Panc1 (cell line): ENCODE data around the gene DCUN1D3. TPM values are rescaled to one million over a fixed set of nuclear protein-coding genes. Genes with fewer than 3 reads are reported as not detected.

Experiments used
- ATAC-seq: fragments of 200-7000 bp; cut with Tn5 transposase; 2 replicates; pipeline ENCODE4 v1.9.1; 2020; ENCODE audit warnings: mild to moderate bottlenecking, moderate library complexity
- BruUV-seq: library from RNA; stranded (reverse); fragments of 400-500 nt; replicated peaks from 2 replicates; lab custom pipeline; 2021; lab: Mats Ljungman, UMichigan
- CTCF ChIA-PET: fragments of 300-600 bp; sonication (Branson Sonifier 250); formaldehyde crosslinking; loops from one replicate; lab custom pipeline; 2022; ENCODE audit warnings: antibody characterized with exemption; lab: Charles Lee
- POLR2A ChIA-PET: fragments of 300-600 bp; sonication (Branson Sonifier 250); formaldehyde crosslinking; loops from one replicate; lab custom pipeline; 2022; ENCODE audit warnings: antibody characterized with exemption; lab: Charles Lee
- DNase-seq: peaks from one replicate; pipeline ENCODE4 v3.0.0-alpha.2; 2010; ENCODE audit warnings: low read depth, low spot score
- H3K27ac ChIP-seq: 2 replicates; pipeline ENCODE4 v1.5.1; 2011; ENCODE audit warnings: mild to moderate bottlenecking, low read length, inconsistent platforms
- H3K27me3 ChIP-seq: fragments of 200-500 bp; sonication (Bioruptor generic); 2 replicates; pipeline ENCODE4 v1.6.0; 2014; ENCODE audit warnings: low read length, inconsistent platforms; ENCODE audit not compliant: control insufficient read depth, insufficient read depth
- H3K36me3 ChIP-seq: fragments of 200-500 bp; sonication (Bioruptor generic); 2 replicates; pipeline ENCODE4 v1.5.1; 2014; ENCODE audit warnings: inconsistent platforms, mild to moderate bottlenecking, low read length, moderate library complexity; ENCODE audit not compliant: control insufficient read depth, insufficient read depth
- H3K4me1 ChIP-seq: 2 replicates; pipeline ENCODE4 v1.5.1; 2011; ENCODE audit warnings: inconsistent platforms, mild to moderate bottlenecking, low read length, moderate library complexity; ENCODE audit not compliant: control insufficient read depth, insufficient read depth
- H3K4me3 ChIP-seq, 2 experiments: 2 replicates each; pipeline ENCODE4 v1.5.1; 2011 to 2012; ENCODE audit warnings: low read depth in 2 of 2, low read length in 2 of 2, mild to moderate bottlenecking in 2 of 2, inconsistent platforms in 1 of 2, moderate library complexity in 1 of 2
- H3K9me3 ChIP-seq: fragments of 200-500 bp; sonication (Bioruptor generic); 2 replicates; pipeline ENCODE4 v1.5.1; 2014; ENCODE audit warnings: low read depth, mild to moderate bottlenecking, inconsistent platforms, low read length, moderate library complexity; ENCODE audit not compliant: control insufficient read depth, insufficient read depth
- POLR2AphosphoS5 ChIP-seq: IDR thresholded peaks from 2 replicates; pipeline ENCODE4 v1.6.1; 2012; ENCODE audit warnings: mild to moderate bottlenecking, low read depth, low read length, moderate library complexity
- SIN3A ChIP-seq: IDR thresholded peaks from 2 replicates; pipeline ENCODE4 v1.6.1; 2012; ENCODE audit warnings: low read depth, mild to moderate bottlenecking, low read length, moderate library complexity, borderline replicate concordance; ENCODE audit not compliant: insufficient read depth
- TCF7L2 ChIP-seq: IDR thresholded peaks from 2 replicates; pipeline ENCODE4 v1.6.1; 2011; ENCODE audit warnings: mild to moderate bottlenecking, low read depth, low read length, inconsistent platforms
- in situ Hi-C: cut with HindIII; loops from 2 replicates; pipeline ENCODE4 v1.10.0; 2016; ENCODE audit warnings: low sequenced_read_pairs, low pct_unique_long_range_greater_than_20kb
- intact Hi-C: fragments of 100-400 bp; cut with micrococcal nuclease; formaldehyde crosslinking; loops from one replicate; pipeline ENCODE4 v1.10.0; 2022; ENCODE audit not compliant: unreplicated experiment
- total RNA-seq: library from RNA; stranded (reverse); gene quantifications from one replicate; pipeline ENCODE4 v1.2.1, GENCODE V29; 2021; ENCODE audit not compliant: unreplicated experiment
- TF ChIP-seq, protein P1 (sequence below): fragments of 450-650 bp; IDR thresholded peaks from 2 replicates; pipeline ENCODE4 v1.5.1; 2017; ENCODE audit warnings: mild to moderate bottlenecking
- TF ChIP-seq, protein P2 (sequence below), 2 experiments: IDR thresholded peaks; 2 replicates each; pipeline ENCODE4 v1.6.1; 2011 to 2012; ENCODE audit warnings: low read depth in 2 of 2, control low read depth in 1 of 2, low read length in 1 of 2, mild to moderate bottlenecking in 1 of 2, moderate library complexity in 1 of 2; ENCODE audit not compliant: insufficient read depth in 1 of 2

DCUN1D3 gene
- total RNA-seq, 1 experiment from 2014 or later, result 23.5 TPM

DNA sequence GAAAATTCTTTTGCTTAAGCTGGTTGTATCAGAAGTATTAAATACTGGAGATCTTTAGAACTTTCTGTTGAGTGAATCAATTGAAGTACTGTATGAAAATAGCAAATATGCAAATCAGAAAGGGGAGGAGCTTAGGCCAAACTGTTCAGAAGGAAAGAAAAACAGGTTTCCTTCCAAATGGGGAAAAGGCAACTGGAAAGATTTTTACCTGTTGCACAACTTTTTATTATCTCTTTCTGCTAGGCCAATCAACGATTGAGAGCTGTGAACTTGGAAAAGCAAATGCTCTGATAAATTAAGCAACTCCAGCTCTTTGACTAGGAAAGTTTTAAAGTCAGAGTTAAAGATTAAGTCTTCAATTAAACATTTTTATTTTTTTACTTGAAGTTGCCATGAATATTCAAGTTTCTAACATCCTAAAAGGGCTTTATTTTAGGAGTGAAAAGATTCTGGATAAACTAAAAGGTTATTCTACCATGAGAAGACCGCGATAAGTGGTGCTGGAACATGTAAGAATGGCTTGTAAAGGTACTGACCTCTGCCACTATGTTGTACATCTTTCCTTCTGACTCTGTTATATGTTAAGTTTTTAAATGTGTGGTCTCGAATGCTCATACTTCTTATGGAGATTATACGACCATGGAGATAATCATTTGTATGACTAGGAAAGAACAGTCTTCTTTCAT is 16.5 kb downstream of the DCUN1D3 start:
- in situ Hi-C loops, result no loop called here
- BruUV-seq, result no TSS peak

DNA sequence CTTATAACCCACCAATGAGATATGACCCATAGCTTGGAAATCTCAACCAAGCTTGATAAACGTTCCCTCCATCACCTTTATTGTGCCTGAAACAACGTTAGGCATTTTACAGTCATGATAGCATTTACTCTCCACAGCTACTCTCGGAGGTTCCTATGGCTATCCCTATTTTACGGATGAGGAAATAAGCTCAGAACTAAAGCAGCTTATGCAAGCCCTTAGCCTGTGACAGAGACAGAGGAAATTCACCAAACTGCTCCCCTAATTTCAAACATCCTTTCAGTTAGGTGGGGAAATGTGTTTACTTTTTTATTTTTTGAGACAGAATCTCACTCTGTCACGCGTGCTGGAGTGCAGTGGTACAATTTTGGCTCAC is 18.7 kb downstream of the DCUN1D3 start:
- no peaks in the 10 kb centered on the region for H3K36me3 ChIP-seq
- in situ Hi-C loops, result no loop called here

More for the DNA sequence above, 16.5 kb downstream of the DCUN1D3 start:
- Histone ChIP-seq H3K36me3 (no peaks in the 10 kb centered on the region; the same call in 1 of the 2 replicates), H3K27me3 (no peaks in the 10 kb centered on the region), H3K27ac (no peak overlapping the region), H3K4me3 (no peak overlapping the region), H3K4me1 (peaks cover 16% of the 10 kb centered on the region), H3K9me3 (no peaks in the 10 kb centered on the region)
- DNase-seq, result no peak
- ATAC-seq, result no peak
- POLR2A ChIA-PET, result no interaction called here
- intact Hi-C loops, result no loop called here
- TF ChIP-seq POLR2AphosphoS5 (no peak), TCF7L2 (no peak), SIN3A (no peak)
- TF ChIP-seq, protein P1, sequence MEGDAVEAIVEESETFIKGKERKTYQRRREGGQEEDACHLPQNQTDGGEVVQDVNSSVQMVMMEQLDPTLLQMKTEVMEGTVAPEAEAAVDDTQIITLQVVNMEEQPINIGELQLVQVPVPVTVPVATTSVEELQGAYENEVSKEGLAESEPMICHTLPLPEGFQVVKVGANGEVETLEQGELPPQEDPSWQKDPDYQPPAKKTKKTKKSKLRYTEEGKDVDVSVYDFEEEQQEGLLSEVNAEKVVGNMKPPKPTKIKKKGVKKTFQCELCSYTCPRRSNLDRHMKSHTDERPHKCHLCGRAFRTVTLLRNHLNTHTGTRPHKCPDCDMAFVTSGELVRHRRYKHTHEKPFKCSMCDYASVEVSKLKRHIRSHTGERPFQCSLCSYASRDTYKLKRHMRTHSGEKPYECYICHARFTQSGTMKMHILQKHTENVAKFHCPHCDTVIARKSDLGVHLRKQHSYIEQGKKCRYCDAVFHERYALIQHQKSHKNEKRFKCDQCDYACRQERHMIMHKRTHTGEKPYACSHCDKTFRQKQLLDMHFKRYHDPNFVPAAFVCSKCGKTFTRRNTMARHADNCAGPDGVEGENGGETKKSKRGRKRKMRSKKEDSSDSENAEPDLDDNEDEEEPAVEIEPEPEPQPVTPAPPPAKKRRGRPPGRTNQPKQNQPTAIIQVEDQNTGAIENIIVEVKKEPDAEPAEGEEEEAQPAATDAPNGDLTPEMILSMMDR, result no peak
- TF ChIP-seq, protein P2, sequence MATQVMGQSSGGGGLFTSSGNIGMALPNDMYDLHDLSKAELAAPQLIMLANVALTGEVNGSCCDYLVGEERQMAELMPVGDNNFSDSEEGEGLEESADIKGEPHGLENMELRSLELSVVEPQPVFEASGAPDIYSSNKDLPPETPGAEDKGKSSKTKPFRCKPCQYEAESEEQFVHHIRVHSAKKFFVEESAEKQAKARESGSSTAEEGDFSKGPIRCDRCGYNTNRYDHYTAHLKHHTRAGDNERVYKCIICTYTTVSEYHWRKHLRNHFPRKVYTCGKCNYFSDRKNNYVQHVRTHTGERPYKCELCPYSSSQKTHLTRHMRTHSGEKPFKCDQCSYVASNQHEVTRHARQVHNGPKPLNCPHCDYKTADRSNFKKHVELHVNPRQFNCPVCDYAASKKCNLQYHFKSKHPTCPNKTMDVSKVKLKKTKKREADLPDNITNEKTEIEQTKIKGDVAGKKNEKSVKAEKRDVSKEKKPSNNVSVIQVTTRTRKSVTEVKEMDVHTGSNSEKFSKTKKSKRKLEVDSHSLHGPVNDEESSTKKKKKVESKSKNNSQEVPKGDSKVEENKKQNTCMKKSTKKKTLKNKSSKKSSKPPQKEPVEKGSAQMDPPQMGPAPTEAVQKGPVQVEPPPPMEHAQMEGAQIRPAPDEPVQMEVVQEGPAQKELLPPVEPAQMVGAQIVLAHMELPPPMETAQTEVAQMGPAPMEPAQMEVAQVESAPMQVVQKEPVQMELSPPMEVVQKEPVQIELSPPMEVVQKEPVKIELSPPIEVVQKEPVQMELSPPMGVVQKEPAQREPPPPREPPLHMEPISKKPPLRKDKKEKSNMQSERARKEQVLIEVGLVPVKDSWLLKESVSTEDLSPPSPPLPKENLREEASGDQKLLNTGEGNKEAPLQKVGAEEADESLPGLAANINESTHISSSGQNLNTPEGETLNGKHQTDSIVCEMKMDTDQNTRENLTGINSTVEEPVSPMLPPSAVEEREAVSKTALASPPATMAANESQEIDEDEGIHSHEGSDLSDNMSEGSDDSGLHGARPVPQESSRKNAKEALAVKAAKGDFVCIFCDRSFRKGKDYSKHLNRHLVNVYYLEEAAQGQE (IDR thresholded peaks at IDR 0.05; ENCODE audit: insufficient read depth in 1 of 2, low read depth in 2 of 2, low read length in 1 of 2), result no peak
- CTCF ChIA-PET, result no interaction called here

More for the DNA sequence above, 18.7 kb downstream of the DCUN1D3 start:
- BruUV-seq, result no TSS peak
- intact Hi-C loops, result no loop called here
- Histone ChIP-seq H3K27me3 (no peaks in the 10 kb centered on the region), H3K27ac (no peak overlapping the region), H3K4me3 (no peak overlapping the region), H3K9me3 (no peaks in the 10 kb centered on the region), H3K4me1 (peaks cover 19% of the 10 kb centered on the region)
- ATAC-seq (no peak), DNase-seq (no peak)
- ChIA-PET POLR2A (interaction anchor here (0.5 kb wide), 1 partner anchor 24 kb away, joined by 4 read pairs; no protein-coding TSS in a partner anchor), CTCF (no interaction called here)
- no peak for TF ChIP-seq SIN3A
- TF ChIP-seq, protein P1, result no peak
- TF ChIP-seq, protein P2 (IDR thresholded peaks at IDR 0.05; ENCODE audit: insufficient read depth in 1 of 2, low read depth in 2 of 2, low read length in 1 of 2), result no peak
- TF ChIP-seq POLR2AphosphoS5, result no peak
- no peak for TF ChIP-seq TCF7L2
